ENCODE results near the gene TTC39A.

GRCh38 chr1:51373898-51374297 is 43.5 kb upstream of the TTC39A start:
- TF ChIP-seq EZH2 (IDR thresholded peaks at IDR 0.05; ENCODE audit: low read length, missing control alignments) (no peak), CTCF (conservative IDR thresholded peaks at IDR 0.05 in 1 of 2, IDR thresholded peaks at IDR 0.05 in 1 of 2; ENCODE audit: low read depth in 1 of 2, low read length in 2 of 2) (no peak)
